Gastrocnemius medialis (tissue), 4 donors: ENCODE results near the gene APEX1. TPM values are rescaled to one million over a fixed set of nuclear protein-coding genes. Genes with fewer than 3 reads are reported as not detected.

Source experiments
- ATAC-seq, 2 donors: fragments of 150-250 bp; one replicate each; pipeline ENCODE4 v1.9.1; 2016
- DNase-seq, 2 donors: peaks; one replicate each; pipeline ENCODE4 v3.0.0-alpha.2; 2019
- H3K27ac ChIP-seq, 4 donors: fragments of 200-600 bp; sonication (generic); 1 replicate in 1 of 4; 2 replicates in 3 of 4; pipeline ENCODE4 v1.5.1; 2016 to 2018; ENCODE audit warnings: mild to moderate bottlenecking in 2 of 4, moderate library complexity in 1 of 4
- H3K27me3 ChIP-seq, 3 donors: fragments of 200-600 bp; sonication (generic) in 2 of 3; 1 replicate in 1 of 3; 2 replicates in 2 of 3; pipeline versions ENCODE4 v1.5.1 to v1.6.0; 2016 to 2019; ENCODE audit warnings: mild to moderate bottlenecking in 1 of 3, moderate library complexity in 1 of 3
- H3K36me3 ChIP-seq, 2 donors: fragments of 200-600 bp; sonication (generic) in 1 of 2; one replicate each; pipeline ENCODE4 v1.5.1; 2017 to 2018
- H3K4me1 ChIP-seq, 2 donors: fragments of 200-600 bp; sonication (generic) in 1 of 2; one replicate each; pipeline ENCODE4 v1.5.1; 2016 to 2017; ENCODE audit warnings: mild to moderate bottlenecking in 2 of 2
- H3K4me3 ChIP-seq, 4 donors: fragments of 200-600 bp; sonication (generic) in 3 of 4; 1 replicate in 1 of 4; 2 replicates in 3 of 4; pipeline ENCODE4 v1.5.1; 2016 to 2019; ENCODE audit warnings: mild to moderate bottlenecking in 2 of 4
- H3K9me3 ChIP-seq, 3 donors: fragments of 200-600 bp; sonication (generic) in 2 of 3; 1 replicate in 1 of 3; 2 replicates in 2 of 3; pipeline ENCODE4 v1.5.1; 2016 to 2019
- CTCF ChIP-seq, 5 experiments: fragments of 450-650 bp in 3 of 5; fragments of 200-600 bp in 2 of 5; sonication (generic) in 2 of 5; IDR thresholded peaks in 4 of 5; conservative IDR thresholded peaks in 1 of 5; 1 replicate in 4 of 5; 2 replicates in 1 of 5; pipeline ENCODE4 v1.5.1; 2016 to 2019; ENCODE audit warnings: antibody characterized with exemption in 5 of 5, mild to moderate bottlenecking in 3 of 5, moderate library complexity in 3 of 5
- POLR2A ChIP-seq, 2 donors: fragments of 450-650 bp; IDR thresholded peaks; one replicate each; pipeline ENCODE4 v1.6.1; 2017; ENCODE audit warnings: antibody characterized with exemption in 2 of 2, mild to moderate bottlenecking in 2 of 2, moderate library complexity in 2 of 2
- in situ Hi-C, 4 donors: fragments of 200-750 bp; cut with MboI; loops; one replicate each; pipeline versions ENCODE4 v1.15.0 to v1.8.0; 2017; ENCODE audit warnings: low sequenced_read_pairs in 4 of 4
- intact Hi-C: fragments of 100-400 bp; cut with DNase I; formaldehyde crosslinking; loops from one replicate; pipeline ENCODE4 v1.15.1; 2023; ENCODE audit warnings: low total_unique reads
- total RNA-seq, 4 donors: library from RNA; depleted of rRNA; stranded (reverse); fragments of >200 nt; gene quantifications; one replicate each; pipeline versions ENCODE4 v1.1.0 to v1.2.3, GENCODE V29; 2016

The APEX1 gene
- total RNA-seq, 4 donors from 2014 or later, result 65.6 to 132 (median 94.2) TPM

GRCh38 chr14:20429801-20430669 is 25.0 kb upstream of the APEX1 start:
- no peaks in the 10 kb centered on the region for H3K9me3 ChIP-seq
- H3K36me3 ChIP-seq, result no peaks in the 10 kb centered on the region
- H3K4me1 ChIP-seq, result peaks cover 42 to 59% of the 10 kb centered on the region in 2 donors
- peak in 1 of 2 donors; percentile 47 for DNase-seq
- intact Hi-C loops (no loop called here), in situ Hi-C loops (no loop called here)
- ATAC-seq, result no peak
- H3K27me3 ChIP-seq, result no peaks in the 10 kb centered on the region
- peak overlapping the region; percentile 32 to 92 (median 65) for H3K27ac ChIP-seq
- H3K4me3 ChIP-seq, result no peak overlapping the region
- TF ChIP-seq CTCF (IDR thresholded peaks at IDR 0.05 in 4 of 5, conservative IDR thresholded peaks at IDR 0.05 in 1 of 5) (no peak), POLR2A (IDR thresholded peaks at IDR 0.05) (no peak)

- intact Hi-C loops (loop anchor here (1.0 kb wide), 3 partner anchors 20 to 247 kb away; partner anchors contain the start of gene APEX1), in situ Hi-C loops (no loop called here)
- no peak for TF ChIP-seq CTCF (IDR thresholded peaks at IDR 0.05 in 4 of 5, conservative IDR thresholded peaks at IDR 0.05 in 1 of 5)
- TF ChIP-seq POLR2A (IDR thresholded peaks at IDR 0.05), result peak in 1 of 2 donors; percentile 48
- H3K36me3 ChIP-seq, result no peaks in the 10 kb centered on the region
- peak overlapping the region; percentile 88 to 98 (median 92) for H3K27ac ChIP-seq
- H3K27me3 ChIP-seq, result no peaks in the 10 kb centered on the region
- H3K4me1 ChIP-seq, result peaks cover 52 to 68% of the 10 kb centered on the region in 2 donors
- no peaks in the 10 kb centered on the region for H3K9me3 ChIP-seq
- ATAC-seq (peak; percentile 81), DNase-seq (peak; percentile 77 to 91)
- peak overlapping the region; percentile 47 to 67 (median 58) for H3K4me3 ChIP-seq
These were observed 20.1 kb upstream of the APEX1 start for GRCh38 chr14:20434701-20435581.

- H3K36me3 ChIP-seq, result no peaks in the 10 kb centered on the region
- in situ Hi-C loops, result no loop called here
- DNase-seq, result peak; percentile 85 to 94
- H3K4me1 ChIP-seq, result peaks cover 44 to 60% of the 10 kb centered on the region in 2 donors
- peak; percentile 79 to 80 for ATAC-seq
- no peaks in the 10 kb centered on the region for H3K9me3 ChIP-seq
- H3K27me3 ChIP-seq, result no peaks in the 10 kb centered on the region
- intact Hi-C loops, result no loop called here
- peak within 1 kb of the TSS; percentile 47 to 67 (median 58) for H3K4me3 ChIP-seq
- peak within 1 kb of the TSS; percentile 88 to 98 (median 92) for H3K27ac ChIP-seq
- TF ChIP-seq POLR2A (IDR thresholded peaks at IDR 0.05) (peak; percentile 60 to 67), CTCF (IDR thresholded peaks at IDR 0.05 in 4 of 5, conservative IDR thresholded peaks at IDR 0.05 in 1 of 5) (no peak)
These were observed 19.3 kb upstream of the APEX1 start, which contains the start of gene KLHL33 for GRCh38 chr14:20435582-20436362. Gene KLHL33 (minus strand): TSS chr14:20436166. CDS start chr14:20435811, 355 bp downstream.

- TF ChIP-seq CTCF (IDR thresholded peaks at IDR 0.05 in 4 of 5, conservative IDR thresholded peaks at IDR 0.05 in 1 of 5) (no peak), POLR2A (IDR thresholded peaks at IDR 0.05) (no peak)
- no peak for DNase-seq
- peaks cover 41 to 54% of the 10 kb centered on the region in 2 donors for H3K4me1 ChIP-seq
- in situ Hi-C loops (no loop called here), intact Hi-C loops (no loop called here)
- peak in 1 of 2 donors; percentile 4 for ATAC-seq
- H3K27me3 ChIP-seq, result no peaks in the 10 kb centered on the region
- peak overlapping the region in 1 of 4 donors; percentile 67 for H3K4me3 ChIP-seq
- peak overlapping the region; percentile 88 to 98 (median 92) for H3K27ac ChIP-seq
- H3K36me3 ChIP-seq, result no peaks in the 10 kb centered on the region
- H3K9me3 ChIP-seq, result no peaks in the 10 kb centered on the region
These were observed 18.7 kb upstream of the APEX1 start for GRCh38 chr14:20436363-20436755.
